ENCODE data around the gene SLC39A2. TPM values are rescaled to one million over a fixed set of nuclear protein-coding genes. Genes with fewer than 3 reads are reported as not detected.
"Not testable (repeated sequence)": the region's sequence is repeated elsewhere in the genome, so short reads cannot be mapped to it uniquely, and the experiment has no call there.

SLC39A2 gene, protein sequence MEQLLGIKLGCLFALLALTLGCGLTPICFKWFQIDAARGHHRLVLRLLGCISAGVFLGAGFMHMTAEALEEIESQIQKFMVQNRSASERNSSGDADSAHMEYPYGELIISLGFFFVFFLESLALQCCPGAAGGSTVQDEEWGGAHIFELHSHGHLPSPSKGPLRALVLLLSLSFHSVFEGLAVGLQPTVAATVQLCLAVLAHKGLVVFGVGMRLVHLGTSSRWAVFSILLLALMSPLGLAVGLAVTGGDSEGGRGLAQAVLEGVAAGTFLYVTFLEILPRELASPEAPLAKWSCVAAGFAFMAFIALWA
- not detected for total RNA-seq

DNA sequence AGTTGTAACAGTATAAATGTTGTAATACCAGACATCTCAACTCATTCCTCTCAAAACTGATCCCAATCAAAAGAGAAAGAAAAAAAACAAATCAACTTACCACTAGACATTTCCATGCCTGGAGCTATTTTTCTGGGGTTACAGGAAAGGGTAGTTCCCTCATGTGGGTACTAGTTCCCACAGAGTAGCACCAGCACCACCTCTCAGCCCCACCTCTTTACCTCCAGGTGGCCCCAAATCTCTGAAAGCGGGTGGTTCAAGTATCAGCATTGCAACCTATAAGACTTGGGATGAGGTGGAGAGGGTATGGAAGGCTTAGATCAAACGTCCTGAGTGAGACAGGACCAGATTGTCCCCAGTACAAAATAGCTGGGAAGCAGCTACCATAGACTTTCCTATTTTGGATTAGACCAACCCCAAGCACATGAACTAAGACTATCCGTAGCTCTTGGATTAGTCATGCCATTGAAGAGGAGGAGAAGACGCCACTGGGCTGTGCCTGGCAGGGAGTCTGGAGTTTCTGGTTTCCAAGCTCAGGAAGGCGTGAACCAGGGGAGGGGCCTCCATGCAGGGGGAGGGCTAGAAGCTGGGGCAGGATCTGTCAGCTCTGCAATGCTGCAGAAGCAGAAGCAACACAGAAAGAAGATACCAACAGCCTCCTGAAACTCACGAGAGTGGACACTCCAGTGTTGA lies at the start of gene SLC39A2:
SLC39A2 (plus strand) TSS at position 620 of the 693 bp plus-strand sequence. CDS start 154 bp downstream, outside the sequence.
- no peak for DNase-seq

DNA sequence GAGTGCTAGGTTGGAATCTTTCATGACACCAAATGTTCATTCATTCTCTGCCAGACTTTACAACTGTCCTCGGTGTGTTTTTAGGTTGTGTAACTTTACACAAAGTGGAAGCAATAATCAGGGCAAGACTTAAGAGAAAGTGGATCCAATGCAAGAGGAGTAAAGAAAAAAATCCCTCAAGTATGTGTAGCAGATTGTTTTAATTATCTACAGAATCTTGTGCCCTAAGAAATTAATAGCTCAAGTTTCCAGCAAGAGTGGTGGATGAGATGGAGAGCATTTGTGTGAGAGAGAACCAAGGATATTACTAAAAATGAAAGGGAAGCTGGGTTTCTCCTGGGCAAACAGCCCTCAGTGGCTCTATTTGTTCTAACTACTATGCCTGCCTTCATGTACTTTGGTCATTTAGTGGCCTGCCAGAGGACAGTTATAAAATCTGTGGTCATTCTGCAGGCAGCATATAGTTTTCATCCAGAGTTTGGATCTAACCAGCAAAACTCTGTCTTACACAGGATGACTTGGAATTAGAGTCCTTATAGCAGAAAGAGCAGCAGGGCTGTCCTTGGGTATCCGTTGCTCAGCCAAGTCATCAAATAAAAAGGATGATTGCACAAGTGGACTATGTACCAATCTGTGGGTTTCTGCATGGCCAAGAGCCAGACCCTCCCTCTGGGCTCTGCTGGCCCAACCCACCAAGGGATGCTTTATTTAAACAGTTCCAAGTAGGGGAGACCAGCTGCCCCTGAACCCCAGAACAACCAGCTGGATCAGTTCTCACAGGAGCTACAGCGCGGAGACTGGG lies 44.2 kb upstream of the SLC39A2 start, which contains the start of gene RNASE2:
RNASE2 (plus strand) TSS at position 752 of the 802 bp plus-strand sequence. CDS start 285 bp downstream, outside the sequence.
- DNase-seq: not testable (repeated sequence)

DNA sequence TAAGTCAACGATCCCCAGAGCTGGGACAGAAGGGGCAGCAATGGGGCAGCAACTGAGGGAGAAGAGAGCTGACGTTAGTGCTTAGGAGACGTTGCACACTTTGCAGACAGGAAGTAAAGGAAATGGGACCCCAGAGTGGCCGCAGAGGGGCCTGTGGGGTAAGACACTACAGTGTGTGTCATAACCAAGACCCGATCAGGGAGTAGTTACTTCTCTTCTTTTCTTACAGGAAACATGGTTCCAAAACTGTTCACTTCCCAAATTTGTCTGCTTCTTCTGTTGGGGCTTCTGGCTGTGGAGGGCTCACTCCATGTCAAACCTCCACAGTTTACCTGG lies 43.6 kb upstream of the SLC39A2 start:
- DNase-seq: peak; percentile 2

DNA sequence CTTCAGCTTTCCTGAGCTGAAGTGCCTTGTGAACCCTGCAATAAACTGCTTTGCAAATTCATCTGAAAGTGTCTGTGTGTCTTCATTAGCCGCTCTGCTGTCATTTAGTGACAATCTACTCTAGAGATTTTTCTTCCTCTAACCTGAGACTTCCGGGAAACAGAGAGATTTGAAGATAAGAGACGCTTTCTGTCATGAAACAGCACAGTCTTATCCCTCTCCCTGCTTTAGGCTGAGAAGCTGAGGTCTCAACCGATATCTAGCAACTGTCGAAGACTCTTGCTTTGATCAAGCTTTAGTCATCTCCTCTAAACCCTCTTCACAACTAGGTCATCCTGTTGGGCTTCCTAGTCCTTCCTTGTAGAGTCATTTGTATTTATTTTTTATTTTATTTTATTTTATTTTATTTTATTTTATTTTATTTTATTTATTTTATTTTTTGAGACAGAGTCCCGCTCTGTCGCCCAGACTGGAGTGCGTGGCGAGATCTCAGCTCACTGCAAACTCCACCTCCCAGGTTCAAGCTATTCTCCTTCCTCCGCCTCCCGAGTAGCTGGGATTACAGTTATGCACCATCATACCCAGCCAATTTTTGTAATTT lies 42.6 kb upstream of the SLC39A2 start:
- no peak for DNase-seq

DNA sequence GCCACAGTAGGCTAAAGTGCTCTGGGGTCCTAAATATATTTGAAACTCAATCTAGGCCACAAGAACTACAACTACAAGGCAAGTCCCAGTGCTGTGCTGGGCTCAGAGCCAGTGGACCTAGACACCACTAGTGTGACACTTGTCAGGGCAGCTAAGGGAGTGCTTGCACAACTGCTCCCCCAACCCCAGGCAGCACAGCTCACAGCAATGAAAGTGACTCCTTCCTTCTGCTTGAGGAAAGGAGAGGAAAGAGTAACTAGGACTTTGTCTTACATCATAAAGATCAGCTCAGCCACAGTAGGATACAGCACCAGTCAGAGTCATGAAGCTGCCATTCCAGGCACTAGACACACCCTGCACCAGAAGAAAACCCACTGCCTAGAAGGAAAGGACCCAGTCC lies 40.1 kb upstream of the SLC39A2 start:
- not testable (repeated sequence) for DNase-seq

DNA sequence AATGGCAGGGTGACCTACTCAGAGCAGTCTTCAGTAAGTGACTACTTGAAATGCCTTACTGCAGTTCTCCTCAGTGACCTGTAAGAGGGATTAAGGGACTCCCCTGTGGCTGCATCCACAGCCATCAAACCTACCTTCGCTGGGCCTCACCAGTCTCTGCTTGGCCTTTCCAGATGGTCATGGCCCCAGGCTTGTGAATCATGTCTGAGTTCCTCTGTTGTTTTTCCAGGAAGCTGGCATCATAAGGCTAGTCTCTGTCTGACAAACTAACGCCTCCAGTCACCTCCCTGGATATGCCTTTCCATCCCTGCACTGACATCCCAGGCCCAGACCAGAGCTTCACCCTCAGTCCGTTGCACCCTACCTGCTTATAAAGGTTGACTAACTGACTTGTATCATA lies 29.8 kb upstream of the SLC39A2 start:
- no peak for DNase-seq

DNA sequence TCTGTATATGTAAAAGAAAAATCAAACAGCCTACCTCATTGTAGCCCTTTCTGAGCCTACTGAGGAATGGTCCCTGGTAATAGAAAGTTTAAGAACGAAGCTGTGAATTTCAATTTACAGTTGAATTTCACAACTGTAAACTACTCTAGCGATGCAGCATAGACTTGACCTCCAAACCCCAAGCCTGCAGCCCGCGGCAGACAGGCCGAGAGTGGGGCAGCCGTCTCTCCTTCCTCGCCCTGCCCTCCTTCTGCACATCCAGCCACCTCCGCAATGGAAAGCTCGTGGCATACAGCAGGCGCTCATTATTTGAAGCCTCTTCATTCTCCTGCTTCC lies 28.5 kb upstream of the SLC39A2 start:
- DNase-seq: no peak

DNA sequence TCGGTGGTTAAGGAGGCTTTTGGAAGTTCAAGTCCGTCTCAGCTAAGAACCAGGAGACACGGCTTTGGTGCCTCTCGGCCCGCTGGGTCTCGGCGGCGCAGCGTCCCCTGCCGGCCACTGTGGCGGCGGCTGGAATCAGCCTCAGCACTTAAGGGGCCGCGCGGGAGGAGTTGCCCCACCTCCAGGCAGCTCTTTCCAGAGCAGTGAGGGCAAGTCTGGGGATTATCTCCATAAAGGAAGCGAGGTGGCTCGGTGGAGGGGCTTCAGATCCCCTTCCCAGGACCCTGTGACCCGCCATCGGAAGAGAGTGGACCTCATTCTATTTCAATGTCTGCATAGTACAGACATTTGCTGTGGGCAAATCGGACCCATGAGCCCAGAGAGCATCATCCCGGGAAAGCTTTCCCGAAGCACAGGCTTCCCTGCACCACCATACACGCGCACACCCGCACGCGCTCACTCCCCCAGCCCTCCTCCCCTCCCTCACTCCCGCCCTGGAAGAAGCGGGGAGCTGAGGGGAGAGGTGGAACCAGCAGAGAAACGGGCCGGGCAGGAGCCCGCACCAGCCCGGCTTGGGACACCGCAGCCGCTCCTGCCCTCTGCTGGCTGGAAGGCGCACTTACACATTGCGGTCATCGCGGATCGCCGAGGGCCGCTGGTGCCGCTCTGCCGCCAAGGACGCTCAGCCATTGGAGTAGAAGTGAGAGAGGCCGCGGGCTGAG lies 27.9 kb upstream of the SLC39A2 start:
- DNase-seq: peak; percentile 76

DNA sequence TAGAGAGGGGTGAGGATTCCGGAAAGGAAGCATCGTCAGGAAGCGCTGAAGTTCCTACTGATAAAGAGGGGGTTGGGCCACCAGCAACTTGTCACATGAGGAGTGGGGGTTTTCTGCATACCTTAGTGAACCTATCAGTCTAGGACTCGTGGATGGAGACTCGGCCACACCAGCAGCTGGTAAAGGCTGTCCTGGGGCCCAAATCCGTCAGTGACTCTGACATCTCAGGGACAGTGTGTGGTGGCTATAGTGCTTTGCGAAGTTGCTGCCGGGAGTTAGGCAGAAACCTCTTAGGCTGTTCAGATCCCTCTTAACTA lies 27.4 kb upstream of the SLC39A2 start:
- no peak for DNase-seq

DNA sequence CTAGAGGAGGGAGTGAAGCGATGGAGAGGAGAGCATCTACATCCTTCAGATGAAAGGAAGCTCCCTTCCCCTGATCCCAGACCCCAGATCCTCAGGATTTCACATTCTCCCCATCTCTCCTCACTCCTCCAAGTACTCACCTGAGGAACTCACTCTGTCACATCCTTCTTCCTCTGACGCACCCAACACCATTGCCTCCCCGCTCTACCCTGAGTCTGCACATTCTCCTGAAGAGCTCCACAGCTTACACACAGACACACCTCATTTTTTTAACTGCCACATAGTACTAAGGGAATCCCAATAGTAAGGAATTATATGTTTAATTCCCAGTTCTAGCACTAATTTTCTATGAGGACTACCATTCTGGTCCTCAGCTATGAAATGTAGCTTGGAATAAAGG lies 25.6 kb upstream of the SLC39A2 start:
- DNase-seq: no peak

DNA sequence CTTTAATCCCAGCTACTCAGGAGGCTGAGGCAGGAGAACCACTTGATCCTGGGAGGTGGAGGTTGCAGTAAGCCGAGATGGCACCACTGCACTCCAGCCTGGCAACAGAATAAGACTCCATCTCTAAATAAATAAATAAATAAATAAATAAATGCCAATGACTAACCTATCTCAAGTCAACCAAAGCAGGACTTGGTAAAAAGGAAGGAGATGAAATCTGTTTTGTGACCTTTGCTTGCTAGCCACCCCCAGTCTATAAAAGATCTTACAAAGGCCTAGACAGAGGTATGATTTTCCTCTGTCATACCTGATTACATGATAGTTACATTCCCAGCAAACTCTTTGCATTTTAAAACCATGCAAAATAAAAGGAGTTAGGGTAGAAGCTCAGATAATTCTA lies 22.8 kb upstream of the SLC39A2 start:
- DNase-seq: no peak

DNA sequence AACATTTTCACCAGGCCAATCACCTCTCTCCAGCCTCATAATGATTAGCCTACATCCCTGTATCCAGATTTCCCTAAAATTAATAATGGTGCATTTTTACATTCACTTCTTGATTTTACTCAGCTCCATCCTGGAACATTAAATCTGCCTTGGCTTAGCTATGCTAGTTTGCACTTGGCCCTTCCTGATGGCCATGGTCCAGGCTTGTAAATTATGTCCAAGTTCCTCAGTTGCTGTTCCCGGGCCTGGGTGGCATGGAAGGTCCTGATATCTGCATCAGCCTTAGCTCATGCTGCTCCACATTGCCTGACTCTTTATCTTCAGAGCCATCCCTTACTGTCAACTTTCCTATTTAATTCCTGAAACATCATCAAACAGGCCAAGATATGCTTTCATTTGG lies 20.4 kb upstream of the SLC39A2 start:
- no peak for DNase-seq

DNA sequence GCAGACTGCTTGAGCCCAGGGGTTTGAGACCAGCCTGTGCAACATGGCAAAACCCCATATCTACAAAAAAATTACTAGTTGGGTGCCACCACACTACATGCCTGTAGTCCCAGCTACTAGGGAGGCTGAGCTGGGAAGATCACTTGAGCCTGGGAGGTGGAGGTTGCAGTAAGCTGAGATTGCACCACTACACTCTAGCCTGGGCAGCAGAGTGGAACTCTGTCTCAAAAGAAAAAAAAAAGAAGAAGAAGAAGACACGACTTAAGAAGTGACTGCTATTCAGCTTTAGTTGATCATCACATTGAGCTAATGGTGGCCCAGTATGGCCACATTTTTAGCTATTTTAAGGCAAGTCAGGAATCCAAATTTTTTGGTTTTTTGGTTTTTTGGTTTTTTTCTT lies 18.2 kb upstream of the SLC39A2 start:
- DNase-seq: no peak

DNA sequence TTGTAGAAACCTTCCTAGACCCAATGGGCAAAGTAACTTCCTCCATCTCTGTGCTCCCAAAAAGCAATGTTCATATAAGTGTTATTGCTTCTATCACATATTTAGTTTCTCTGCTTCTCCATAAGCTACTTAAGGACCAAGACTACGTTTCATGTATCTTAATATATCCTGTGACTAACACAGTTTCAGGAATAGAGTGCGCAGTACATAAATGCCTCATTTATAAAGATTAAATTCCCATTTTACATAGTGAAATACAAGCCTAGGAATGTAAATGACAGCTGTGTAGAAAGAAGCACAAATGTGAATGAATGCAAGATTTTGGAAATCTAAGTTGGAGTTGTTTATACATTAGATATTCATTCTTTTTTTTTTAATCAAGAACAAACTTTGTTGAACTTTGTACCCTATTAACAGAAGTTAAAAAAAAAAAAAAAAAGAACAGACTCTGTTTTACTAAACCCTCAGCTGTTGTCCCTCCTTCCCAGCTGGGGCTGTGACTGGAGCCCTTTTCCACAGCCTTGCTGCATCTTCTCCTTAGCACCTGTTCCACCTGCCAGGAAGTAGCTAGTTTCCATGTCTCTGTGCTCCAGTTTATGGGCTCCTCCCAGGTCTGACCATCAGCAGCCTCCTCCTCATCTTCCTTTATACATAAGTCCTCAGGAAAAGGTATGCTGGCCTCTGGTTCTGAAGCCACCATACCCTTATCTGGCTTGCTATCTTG lies 16.3 kb upstream of the SLC39A2 start:
- no peak for DNase-seq

DNA sequence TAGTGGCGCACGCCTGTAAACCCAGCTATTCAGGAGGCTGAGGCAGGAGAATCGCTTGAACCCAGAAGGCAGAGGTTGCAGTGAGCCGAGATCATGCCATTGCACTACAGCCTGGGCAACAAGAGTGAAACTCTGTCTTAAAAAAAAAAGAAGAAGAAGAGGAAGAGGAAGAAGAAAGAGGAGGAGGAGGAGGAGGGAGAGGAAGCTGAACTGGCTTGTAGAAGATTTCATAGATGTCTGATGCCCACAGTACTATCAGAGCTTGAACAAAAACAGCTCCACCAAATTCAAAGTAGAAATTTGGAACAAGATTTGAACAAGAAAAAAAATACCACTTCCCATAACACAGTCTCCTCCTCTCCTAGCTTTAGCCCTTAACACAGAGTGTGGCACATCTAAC lies 13.4 kb upstream of the SLC39A2 start:
- not testable (repeated sequence) for DNase-seq

DNA sequence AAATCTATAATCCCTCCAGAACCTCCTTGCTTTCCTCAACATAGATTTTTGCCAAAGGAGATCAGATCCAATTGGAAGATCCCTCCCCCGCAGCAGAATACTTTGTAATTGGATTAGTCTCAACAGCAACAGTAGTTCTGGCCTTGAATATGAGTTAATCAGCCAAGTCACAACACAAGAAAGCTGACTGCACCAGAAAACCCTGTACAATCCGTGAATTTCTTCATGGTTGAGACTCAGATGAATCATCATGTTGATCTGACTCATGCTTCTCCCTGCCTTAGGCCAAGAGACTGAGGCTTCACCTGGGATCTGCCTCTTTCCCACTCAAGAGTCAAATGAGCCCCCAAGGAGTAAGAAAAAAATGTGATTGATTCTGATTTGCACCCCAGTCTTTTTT lies 12.3 kb upstream of the SLC39A2 start:
- peak; percentile 9 for DNase-seq

DNA sequence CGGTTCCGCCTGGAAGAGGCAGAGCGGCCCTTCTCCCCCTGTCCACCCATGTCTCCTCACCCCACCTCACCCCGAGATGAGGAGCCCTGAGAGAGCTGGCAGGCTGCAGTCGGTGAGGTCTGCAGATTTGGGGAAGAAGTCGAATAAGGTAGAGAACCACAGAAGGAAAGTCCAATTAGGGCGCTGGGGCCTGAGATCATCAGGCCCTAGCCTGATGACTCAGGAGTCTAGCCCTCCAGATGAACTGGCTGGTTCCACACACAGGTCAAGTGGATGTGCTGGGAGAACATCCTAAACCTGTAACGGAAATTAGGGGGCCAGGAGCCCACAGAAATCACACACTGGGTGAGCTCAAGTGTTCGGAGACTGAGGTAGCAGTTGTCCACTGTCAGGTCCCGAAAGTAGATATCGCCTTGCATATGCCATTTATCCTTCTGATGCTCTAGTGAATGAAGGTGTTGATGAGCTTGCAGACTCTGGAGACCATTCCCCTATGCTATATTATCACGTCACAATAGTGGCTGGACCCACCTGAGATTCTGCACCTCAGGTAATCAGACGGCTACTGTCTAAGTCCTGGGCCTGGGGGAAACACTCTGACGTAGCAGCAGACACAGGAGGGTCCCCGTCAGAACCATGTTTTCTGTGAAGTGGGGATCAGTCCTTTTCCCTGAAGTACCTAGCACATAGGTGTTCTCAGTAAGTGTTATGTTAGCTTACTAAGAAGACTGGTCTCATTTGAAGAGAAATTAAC lies 10.2 kb upstream of the SLC39A2 start:
- DNase-seq: no peak

DNA sequence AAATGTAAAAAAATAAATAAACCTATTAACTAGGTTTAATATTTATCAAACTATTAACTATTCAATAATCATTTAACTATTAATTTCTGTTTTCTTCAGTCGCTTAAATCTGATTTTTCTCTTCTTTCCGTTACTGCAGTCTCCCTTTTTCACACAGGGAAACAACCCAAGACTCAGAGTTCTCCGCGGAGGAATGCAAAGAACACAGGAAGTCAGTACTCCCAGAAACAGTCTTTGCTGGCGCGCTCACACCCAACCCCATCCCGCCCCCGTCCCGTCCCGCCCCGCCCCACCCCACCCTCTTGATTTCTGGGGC lies 9.7 kb upstream of the SLC39A2 start:
- DNase-seq: no peak

DNA sequence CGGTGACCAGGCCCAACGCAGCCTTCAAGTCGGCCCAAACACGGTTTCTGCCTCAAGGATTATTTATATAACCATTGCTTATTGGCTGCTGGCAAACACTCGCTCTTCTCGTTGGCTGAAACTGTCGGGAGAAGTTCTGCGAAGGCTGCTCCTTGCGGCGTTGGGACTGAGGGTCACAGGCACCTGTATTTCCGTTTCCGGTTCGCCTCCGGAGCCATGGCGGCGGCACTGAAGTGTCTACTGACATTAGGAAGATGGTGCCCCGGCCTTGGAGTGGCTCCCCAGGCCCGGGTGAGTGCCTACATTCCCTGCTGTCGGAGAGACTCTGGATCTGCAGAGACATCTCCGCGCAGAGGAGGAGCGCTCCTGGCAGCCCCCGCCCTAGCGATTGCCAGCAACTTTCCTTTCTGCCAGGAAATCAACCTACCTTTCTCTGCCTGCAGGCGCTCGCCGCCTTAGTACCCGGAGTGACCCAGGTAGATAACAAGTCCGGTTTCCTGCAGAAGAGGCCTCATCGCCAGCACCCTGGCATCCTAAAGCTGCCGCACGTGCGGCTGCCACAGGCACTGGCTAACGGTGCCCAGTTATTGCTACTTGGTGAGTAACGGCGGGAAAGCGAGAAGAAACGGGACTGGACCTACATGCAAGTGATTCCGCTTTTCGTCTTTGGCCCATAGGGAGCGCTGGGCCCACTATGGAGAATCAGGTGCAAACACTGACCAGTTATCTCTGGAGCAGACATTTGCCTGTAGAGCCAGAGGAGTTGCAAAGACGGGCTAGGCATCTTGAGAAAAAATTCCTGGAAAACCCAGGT lies 9.1 kb upstream of the SLC39A2 start, which contains the start of gene METTL17:
METTL17 (plus strand) TSS at position 194 of the 814 bp plus-strand sequence; CDS start at position 217, 23 bp downstream.
- peak; percentile 87 for DNase-seq

DNA sequence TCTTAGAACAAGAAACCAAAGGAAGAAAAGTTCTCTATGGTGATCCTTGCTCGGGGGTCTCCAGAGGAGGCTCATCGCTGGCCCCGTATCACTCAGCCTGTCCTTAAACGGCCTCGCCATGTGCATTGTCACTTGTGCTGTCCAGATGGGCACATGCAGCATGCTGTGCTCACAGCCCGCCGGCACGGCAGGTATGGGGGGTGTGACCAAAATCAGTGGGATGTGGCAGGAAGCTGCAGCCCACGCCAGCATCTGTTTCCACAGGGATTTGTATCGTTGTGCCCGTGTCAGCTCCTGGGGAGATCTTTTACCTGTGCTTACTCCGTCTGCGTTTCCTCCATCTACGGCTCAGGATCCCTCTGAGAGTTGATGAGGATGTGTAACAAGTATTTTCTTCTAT lies 2.6 kb upstream of the SLC39A2 start:
- no peak for DNase-seq

Measured in occipital lobe (tissue), 2 donors.